GM20000 (cell line): ENCODE results near the gene NEDD1.

Source experiments
- DNase-seq: peaks from one replicate; pipeline ENCODE4 v3.0.0; 2012; ENCODE audit warnings: low spot score
- CTCF ChIP-seq: IDR thresholded peaks from 2 replicates; pipeline ENCODE4 v1.5.1; 2012; ENCODE audit warnings: mild to moderate bottlenecking, control low read depth; ENCODE audit errors: extremely low read depth, missing control alignments

NEDD1 gene

GRCh38 chr12:96872961-96873360, 34.1 kb upstream of the NEDD1 start:
- no peak for TF ChIP-seq CTCF

GRCh38 chr12:96874211-96874610, 32.8 kb upstream of the NEDD1 start:
- TF ChIP-seq CTCF, result no peak
- DNase-seq, result no peak

More at GRCh38 chr12:96872961-96873360, 34.1 kb upstream of the NEDD1 start:
- DNase-seq, result no peak

- DNase-seq, result no peak
- TF ChIP-seq CTCF, result no peak
Observed at GRCh38 chr12:96876966-96877365, 30.1 kb upstream of the NEDD1 start.

- DNase-seq, result no peak
- no peak for TF ChIP-seq CTCF
Observed at GRCh38 chr12:96878704-96879103, 28.4 kb upstream of the NEDD1 start.

GRCh38 chr12:96879301-96879700, 27.8 kb upstream of the NEDD1 start:
- no peak for TF ChIP-seq CTCF
- no peak for DNase-seq

GRCh38 chr12:96880220-96880619, 26.8 kb upstream of the NEDD1 start:
- TF ChIP-seq CTCF, result no peak
- no peak for DNase-seq

GRCh38 chr12:96881608-96882007, 25.4 kb upstream of the NEDD1 start:
- DNase-seq, result no peak
- no peak for TF ChIP-seq CTCF

- DNase-seq, result no peak
- TF ChIP-seq CTCF, result no peak
Observed at GRCh38 chr12:96882862-96883261, 24.2 kb upstream of the NEDD1 start.
